NCI-H748 (cell line): ENCODE results near the gene PPFIA2.
"Not testable (repeated sequence)": the region's sequence is repeated elsewhere in the genome, so short reads cannot be mapped to it uniquely, and the experiment has no call there.

Experiments used
- DNase-seq: peaks from one replicate; lab custom pipeline; 2025; ENCODE audit not compliant: unreplicated experiment; lab: John Stamatoyannopoulos, UW

PPFIA2 gene

GRCh38 chr12:81670759-81671158 lies 88.4 kb downstream of the PPFIA2 start:
- no peak for DNase-seq

- DNase-seq: no peak
Observed at GRCh38 chr12:81668475-81668874, 90.7 kb downstream of the PPFIA2 start.

- DNase-seq: not testable (repeated sequence)
Observed at GRCh38 chr12:81659310-81659709, 99.8 kb downstream of the PPFIA2 start.

- peak; percentile 79 for DNase-seq
Observed at GRCh38 chr12:81644503-81644902, 114.6 kb downstream of the PPFIA2 start.

- no peak for DNase-seq
Observed at GRCh38 chr12:81639196-81639595, 120.0 kb downstream of the PPFIA2 start.

GRCh38 chr12:81633127-81633526 lies 126.0 kb downstream of the PPFIA2 start:
- DNase-seq: no peak

GRCh38 chr12:81627336-81628189 lies 131.6 kb downstream of the PPFIA2 start:
- DNase-seq: peak; percentile 83

GRCh38 chr12:81626406-81626805 lies 132.7 kb downstream of the PPFIA2 start:
- peak; percentile 70 for DNase-seq

- DNase-seq: peak; percentile 83
Observed at GRCh38 chr12:81617915-81618314, 141.2 kb downstream of the PPFIA2 start.

GRCh38 chr12:81615026-81615588 lies 144.0 kb downstream of the PPFIA2 start:
- no peak for DNase-seq

GRCh38 chr12:81610955-81611889 lies 147.9 kb downstream of the PPFIA2 start:
- peak; percentile 41 for DNase-seq

GRCh38 chr12:81597928-81598604 lies 161.1 kb downstream of the PPFIA2 start:
- peak; percentile 91 for DNase-seq

- peak; percentile 58 for DNase-seq
Observed at GRCh38 chr12:81596558-81596957, 162.6 kb downstream of the PPFIA2 start.

GRCh38 chr12:81591256-81591655 lies 167.9 kb downstream of the PPFIA2 start:
- no peak for DNase-seq

GRCh38 chr12:81590703-81591102 lies 168.4 kb downstream of the PPFIA2 start:
- DNase-seq: not testable (repeated sequence)

- no peak for DNase-seq
Observed at GRCh38 chr12:81588235-81589008, 170.7 kb downstream of the PPFIA2 start.

GRCh38 chr12:81585787-81586186 lies 173.4 kb downstream of the PPFIA2 start:
- peak; percentile 5 for DNase-seq

- DNase-seq: no peak
Observed at GRCh38 chr12:81573228-81573627, 185.9 kb downstream of the PPFIA2 start.

GRCh38 chr12:81572411-81572810 lies 186.7 kb downstream of the PPFIA2 start:
- no peak for DNase-seq

GRCh38 chr12:81570234-81570633 lies 188.9 kb downstream of the PPFIA2 start:
- DNase-seq: no peak
